HepG2 (cell line): Measurements from ENCODE around the gene THADA. TPM values are rescaled to one million over a fixed set of nuclear protein-coding genes. Genes with fewer than 3 reads are reported as not detected.

Source experiments
- AGO1 ChIP-seq: fragments of 200-400 bp; formaldehyde crosslinking; IDR thresholded peaks from 2 replicates; pipeline ENCODE4 v1.6.1; 2017; ENCODE audit warnings: mild to moderate bottlenecking, low read depth, low read length, moderate library complexity; ENCODE audit not compliant: poor library complexity, severe bottlenecking
- BCLAF1 ChIP-seq: fragments of 450-650 bp; IDR thresholded peaks from 2 replicates; pipeline ENCODE4 v1.6.1; 2017; ENCODE audit warnings: mild to moderate bottlenecking
- CBFB ChIP-seq: sonication (generic); formaldehyde crosslinking; IDR thresholded peaks from 2 replicates; pipeline ENCODE4 v1.4.0; 2020; ENCODE audit warnings: missing genetic modification reagents
- EZH2 ChIP-seq: conservative IDR thresholded peaks from 2 replicates; pipeline ENCODE4 v1.6.1; 2012; ENCODE audit warnings: mild to moderate bottlenecking, low read depth, low read length, moderate library complexity
- GMEB1 ChIP-seq: sonication (generic); formaldehyde crosslinking; IDR thresholded peaks from 2 replicates; pipeline ENCODE4 v1.5.1; 2020; ENCODE audit warnings: missing genetic modification reagents, mild to moderate bottlenecking, borderline replicate concordance
- KDM2A ChIP-seq: sonication (generic); formaldehyde crosslinking; IDR thresholded peaks from 2 replicates; pipeline ENCODE4 v1.4.0; 2020; ENCODE audit warnings: low read depth, missing genetic modification reagents, borderline replicate concordance
- LRRFIP1 ChIP-seq: sonication (generic); formaldehyde crosslinking; conservative IDR thresholded peaks from 2 replicates; pipeline ENCODE4 v1.4.0; 2020; ENCODE audit warnings: missing genetic modification reagents
- MIER3 ChIP-seq: IDR thresholded peaks from 2 replicates; pipeline ENCODE4 v1.6.1; 2016; ENCODE audit warnings: missing compliant biosample characterization, borderline replicate concordance
- MXD1 ChIP-seq: sonication (generic); formaldehyde crosslinking; IDR thresholded peaks from 2 replicates; pipeline ENCODE4 v1.4.0; 2020; ENCODE audit warnings: mild to moderate bottlenecking, missing genetic modification reagents
- RFX1 ChIP-seq: fragments of 450-650 bp; IDR thresholded peaks from 2 replicates; pipeline ENCODE4 v1.6.1; 2017
- TBP ChIP-seq: sonication (generic); formaldehyde crosslinking; IDR thresholded peaks from 2 replicates; pipeline ENCODE4 v1.5.0; 2020; ENCODE audit warnings: missing genetic modification reagents
- TFE3 ChIP-seq: IDR thresholded peaks from 2 replicates; pipeline ENCODE4 v1.6.1; 2016
- ZFP62 ChIP-seq: sonication (generic); formaldehyde crosslinking; IDR thresholded peaks from 2 replicates; pipeline ENCODE4 v1.4.0; 2020; ENCODE audit warnings: missing genetic modification reagents
- ZFP90 ChIP-seq: sonication (generic); formaldehyde crosslinking; IDR thresholded peaks from 2 replicates; pipeline ENCODE4 v1.8.0; 2022; ENCODE audit warnings: missing genetic modification reagents, mild to moderate bottlenecking, inconsistent platforms, borderline replicate concordance
- ZNF274 ChIP-seq: sonication (generic); formaldehyde crosslinking; IDR thresholded peaks from 2 replicates; pipeline ENCODE4 v1.5.1; 2020; ENCODE audit warnings: mild to moderate bottlenecking, missing genetic modification reagents
- ZNF432 ChIP-seq: sonication (generic); formaldehyde crosslinking; IDR thresholded peaks from 2 replicates; pipeline ENCODE4 v1.5.0; 2020; ENCODE audit warnings: missing genetic modification reagents, mild to moderate bottlenecking, borderline replicate concordance
- ZNF501 ChIP-seq: sonication (generic); formaldehyde crosslinking; IDR thresholded peaks from 2 replicates; pipeline ENCODE4 v1.5.1; 2020; ENCODE audit warnings: mild to moderate bottlenecking, moderate library complexity, missing genetic modification reagents
- polyA plus RNA-seq, 8 experiments: library from polyadenylated mRNA; depleted of rRNA in 3 of 8; stranded (reverse) in 7 of 8; unstranded in 1 of 8; fragments of >200 nt; fragmentation: Illumina TruSeq in 4 of 8; extraction: Trizol in 4 of 8; gene quantifications; 2 replicates each; pipeline versions ENCODE4 v1.2.1 to v1.2.3, GENCODE V29; 2011 to 2016; ENCODE audit warnings: low read depth in 4 of 8, missing spikeins in 1 of 8, mixed read lengths in 1 of 8; ENCODE audit not compliant: insufficient read depth in 1 of 8
- total RNA-seq, 5 experiments: library from RNA; depleted of rRNA; stranded (reverse); fragments of >200 nt; fragmentation: Illumina TruSeq; extraction: Trizol; gene quantifications; 2 replicates each; pipeline ENCODE4 v1.2.3, GENCODE V29; 2016; ENCODE audit warnings: low read depth in 1 of 5

Gene THADA
- total and polyA plus RNA-seq, 2 of the 13 experiments (the other 11 are each of a cell fraction or from before 2014, with no cell fraction given) = 12.7 to 21.7 TPM

GRCh38 chr2:43194121-43194869 lies 401.5 kb downstream of the THADA start (continued):
- TF ChIP-seq RFX1 = no peak
- TF ChIP-seq KDM2A (CRISPR knock-in tag) = peak; percentile 81
- TF ChIP-seq CBFB (CRISPR knock-in tag) = peak; percentile 95
- peak; percentile 77 for TF ChIP-seq MXD1 (CRISPR knock-in tag)
- TF ChIP-seq EZH2 = no peak
- TF ChIP-seq LRRFIP1 (CRISPR knock-in tag) = no peak
- TF ChIP-seq GMEB1 (CRISPR knock-in tag) = peak; percentile 55; the same call in 1 of the 2 replicates
- TF ChIP-seq TBP (CRISPR knock-in tag) = no peak
- TF ChIP-seq TFE3 (CRISPR knock-in tag) = peak; percentile 74
- TF ChIP-seq ZNF274 (CRISPR knock-in tag) = peak; percentile 16
- no peak for TF ChIP-seq ZFP62 (CRISPR knock-in tag)
- TF ChIP-seq ZNF432 (CRISPR knock-in tag) = no peak
- no peak for TF ChIP-seq AGO1
- peak; percentile 91; the same call in 1 of the 2 replicates for TF ChIP-seq MIER3 (CRISPR knock-in tag)
- TF ChIP-seq ZNF501 (CRISPR knock-in tag) = peak; percentile 12; the same call in 1 of the 2 replicates
- TF ChIP-seq BCLAF1 = no peak
- peak; percentile 92 for TF ChIP-seq ZFP90 (CRISPR knock-in tag)
